ENCODE results near the gene MDGA2.

Gene MDGA2

GRCh38 chr14:47526591-47527244 is 148.7 kb downstream of the MDGA2 start:
- TF ChIP-seq REST (IDR thresholded peaks at IDR 0.05; ENCODE audit: low read depth), result no peak
- no peak for TF ChIP-seq TEAD4 (IDR thresholded peaks at IDR 0.05)
- TF ChIP-seq ZBTB7A (IDR thresholded peaks at IDR 0.05; ENCODE audit: low read depth), result no peak
- no peak for TF ChIP-seq FOXM1 (IDR thresholded peaks at IDR 0.05; ENCODE audit: borderline replicate concordance, low read depth)

GRCh38 chr14:47524524-47524923 is 150.9 kb downstream of the MDGA2 start:
- TF ChIP-seq YY1 (IDR thresholded peaks at IDR 0.05; ENCODE audit: low read depth) (no peak), RAD21 (IDR thresholded peaks at IDR 0.05; ENCODE audit: low read depth) (no peak), NFIC (IDR thresholded peaks at IDR 0.05) (no peak), ZBTB7A (IDR thresholded peaks at IDR 0.05; ENCODE audit: low read depth) (no peak), CEBPB (IDR thresholded peaks at IDR 0.05) (no peak), MAX (IDR thresholded peaks at IDR 0.05) (no peak), USF1 (IDR thresholded peaks at IDR 0.05) (no peak), EP300 (IDR thresholded peaks at IDR 0.05; ENCODE audit: borderline replicate concordance) (no peak), TEAD4 (IDR thresholded peaks at IDR 0.05) (no peak), EGR1 (IDR thresholded peaks at IDR 0.05) (no peak)

GRCh38 chr14:47520382-47520781 is 155.0 kb downstream of the MDGA2 start:
- no peak for TF ChIP-seq REST (IDR thresholded peaks at IDR 0.05; ENCODE audit: low read depth)

- TF ChIP-seq YY1 (IDR thresholded peaks at IDR 0.05; ENCODE audit: low read depth) (no peak), FOXM1 (IDR thresholded peaks at IDR 0.05; ENCODE audit: borderline replicate concordance, low read depth) (no peak), ZBTB7A (IDR thresholded peaks at IDR 0.05; ENCODE audit: low read depth) (no peak), TAF1 (IDR thresholded peaks at IDR 0.05; ENCODE audit: low read depth) (no peak), NFIC (IDR thresholded peaks at IDR 0.05) (no peak), EGR1 (IDR thresholded peaks at IDR 0.05) (no peak), MAX (IDR thresholded peaks at IDR 0.05) (no peak), RAD21 (IDR thresholded peaks at IDR 0.05; ENCODE audit: low read depth) (no peak), CEBPB (IDR thresholded peaks at IDR 0.05) (no peak)
Measured at GRCh38 chr14:47511829-47512228, 163.6 kb downstream of the MDGA2 start.

GRCh38 chr14:47509957-47510356 is 165.4 kb downstream of the MDGA2 start:
- no peak for TF ChIP-seq REST (IDR thresholded peaks at IDR 0.05; ENCODE audit: low read depth)
- TF ChIP-seq ZBTB7A (IDR thresholded peaks at IDR 0.05; ENCODE audit: low read depth), result no peak
- TF ChIP-seq FOXM1 (IDR thresholded peaks at IDR 0.05; ENCODE audit: borderline replicate concordance, low read depth), result no peak
- TF ChIP-seq MAX (IDR thresholded peaks at IDR 0.05), result no peak
- TF ChIP-seq TAF1 (IDR thresholded peaks at IDR 0.05; ENCODE audit: low read depth), result no peak
- no peak for TF ChIP-seq CREB1 (IDR thresholded peaks at IDR 0.05; ENCODE audit: low read depth)
- TF ChIP-seq CEBPB (IDR thresholded peaks at IDR 0.05), result no peak
- TF ChIP-seq TEAD4 (IDR thresholded peaks at IDR 0.05), result no peak

GRCh38 chr14:47507861-47508260 is 167.5 kb downstream of the MDGA2 start:
- no peak for TF ChIP-seq ZBTB7A (IDR thresholded peaks at IDR 0.05; ENCODE audit: low read depth)
- TF ChIP-seq REST (IDR thresholded peaks at IDR 0.05; ENCODE audit: low read depth), result no peak
- no peak for TF ChIP-seq FOXM1 (IDR thresholded peaks at IDR 0.05; ENCODE audit: borderline replicate concordance, low read depth)
- no peak for TF ChIP-seq MAX (IDR thresholded peaks at IDR 0.05)
- no peak for TF ChIP-seq TCF12 (IDR thresholded peaks at IDR 0.05; ENCODE audit: low read depth)
- TF ChIP-seq TEAD4 (IDR thresholded peaks at IDR 0.05), result no peak
- no peak for TF ChIP-seq NFIC (IDR thresholded peaks at IDR 0.05)
- no peak for TF ChIP-seq CREB1 (IDR thresholded peaks at IDR 0.05; ENCODE audit: low read depth)
- no peak for TF ChIP-seq RAD21 (IDR thresholded peaks at IDR 0.05; ENCODE audit: low read depth)
- TF ChIP-seq EGR1 (IDR thresholded peaks at IDR 0.05), result no peak
- TF ChIP-seq YY1 (IDR thresholded peaks at IDR 0.05; ENCODE audit: low read depth), result no peak
- TF ChIP-seq CEBPB (IDR thresholded peaks at IDR 0.05), result no peak
- TF ChIP-seq TAF1 (IDR thresholded peaks at IDR 0.05; ENCODE audit: low read depth), result no peak
- TF ChIP-seq USF1 (IDR thresholded peaks at IDR 0.05), result no peak
- TF ChIP-seq EP300 (IDR thresholded peaks at IDR 0.05; ENCODE audit: borderline replicate concordance), result no peak
